Vagina (tissue), 2 donors: ENCODE data around the gene RNPEPL1.

Source experiments
- CTCF ChIP-seq, 3 experiments: fragments of 450-650 bp in 2 of 3; fragments of 200-600 bp in 1 of 3; sonication (generic) in 1 of 3; IDR thresholded peaks; one replicate each; pipeline ENCODE4 v1.5.1; 2017 to 2019; ENCODE audit warnings: antibody characterized with exemption in 3 of 3, mild to moderate bottlenecking in 2 of 3, moderate library complexity in 2 of 3
- POLR2A ChIP-seq, 2 donors: fragments of 450-650 bp; IDR thresholded peaks; one replicate each; pipeline ENCODE4 v1.6.1; 2017; ENCODE audit warnings: antibody characterized with exemption in 2 of 2, mild to moderate bottlenecking in 2 of 2, moderate library complexity in 2 of 2
- POLR2AphosphoS5 ChIP-seq, 2 donors: sonication (generic); formaldehyde crosslinking; IDR thresholded peaks; one replicate each; pipeline ENCODE4 v1.9.0; 2017; ENCODE audit warnings: antibody characterized with exemption in 2 of 2, mild to moderate bottlenecking in 2 of 2, low read depth in 1 of 2; ENCODE audit not compliant: insufficient read depth in 1 of 2

GRCh38 chr2:240573516-240574385, 5.5 kb downstream of the RNPEPL1 start:
- TF ChIP-seq POLR2A (IDR thresholded peaks at IDR 0.05) (no peak), CTCF (IDR thresholded peaks at IDR 0.05) (no peak), POLR2AphosphoS5 (IDR thresholded peaks at IDR 0.05; ENCODE audit: insufficient read depth in 1 of 2, low read depth in 1 of 2) (no peak)
